WERI-Rb-1 (cell line): ENCODE results near the gene AATK.
"Not testable (repeated sequence)": the region's sequence is repeated elsewhere in the genome, so short reads cannot be mapped to it uniquely, and the experiment has no call there.

ENCODE experiments used
- DNase-seq: peaks from one replicate; pipeline ENCODE4 v3.0.0-alpha.2; 2020
- H3K27ac ChIP-seq: fragments of 250-450 bp; sonication (Bioruptor Pico); 2 replicates; pipeline ENCODE4 v1.5.1; 2020; ENCODE audit warnings: mild to moderate bottlenecking, moderate library complexity
- H3K27me3 ChIP-seq: fragments of 250-450 bp; sonication (Bioruptor Pico); 2 replicates; pipeline ENCODE4 v1.5.1; 2021; ENCODE audit warnings: mild to moderate bottlenecking, low read depth, moderate library complexity; ENCODE audit not compliant: insufficient read depth, severe bottlenecking
- H3K36me3 ChIP-seq: fragments of 250-450 bp; sonication (Bioruptor Pico); 2 replicates; pipeline ENCODE4 v1.5.1; 2020; ENCODE audit warnings: mild to moderate bottlenecking, moderate library complexity
- H3K4me3 ChIP-seq: 2 replicates; pipeline ENCODE4 v1.5.1; 2011; ENCODE audit warnings: low read depth, mild to moderate bottlenecking, control low read depth, low read length
- H3K9me3 ChIP-seq: fragments of 250-450 bp; sonication (Bioruptor Pico); 2 replicates; pipeline ENCODE4 v1.5.1; 2021; ENCODE audit warnings: mild to moderate bottlenecking, moderate library complexity; ENCODE audit not compliant: severe bottlenecking
- TF ChIP-seq, protein P1 (sequence below): IDR thresholded peaks from 2 replicates; pipeline ENCODE4 v1.5.1; 2011; ENCODE audit warnings: low read depth, mild to moderate bottlenecking, control low read depth, inconsistent platforms, low read length

AATK gene

DNA sequence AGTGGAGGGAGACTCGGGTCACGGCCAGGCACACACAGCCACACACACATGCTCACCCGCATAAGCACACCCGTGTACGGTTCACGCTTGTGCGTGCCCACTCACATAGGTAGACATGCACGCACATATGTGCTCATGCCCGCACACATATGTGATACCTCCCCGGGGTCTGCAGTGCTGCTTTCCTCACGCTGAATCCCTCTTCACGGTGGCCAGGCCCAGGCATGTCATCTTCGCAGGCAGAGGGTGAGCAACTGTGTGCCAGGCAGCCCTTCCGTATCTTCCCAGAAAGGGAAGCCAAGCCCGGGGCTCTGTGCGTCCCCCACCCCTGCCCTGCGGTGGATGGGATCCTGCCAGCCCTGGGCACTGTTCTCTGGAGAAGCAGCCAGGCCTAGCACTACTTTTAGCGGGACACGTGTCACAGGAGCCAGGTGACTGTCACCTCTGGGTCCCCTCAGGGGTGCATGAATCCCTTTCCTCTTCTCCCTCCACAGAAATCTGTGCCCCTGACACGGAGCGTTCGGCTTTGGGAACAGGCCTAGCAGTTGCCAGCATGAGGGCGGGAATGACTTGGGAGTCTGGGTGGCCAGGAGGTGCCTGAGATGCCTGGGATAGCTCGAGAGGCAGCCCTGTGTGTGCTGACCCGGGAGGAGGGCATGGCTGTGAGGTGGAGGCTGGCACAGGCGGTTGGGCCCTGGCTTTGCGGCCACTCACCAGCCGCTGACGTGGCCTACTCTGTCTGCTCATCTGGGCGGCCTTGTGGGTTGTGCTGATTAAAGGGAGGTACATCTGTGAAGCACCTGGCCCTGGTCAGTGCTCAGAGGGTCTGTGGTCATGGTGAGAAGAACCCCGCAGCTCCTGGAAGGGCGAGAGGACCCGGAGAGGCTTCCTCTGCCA lies 83.6 kb downstream of the AATK start:
- Histone ChIP-seq H3K27ac (0 out of 2 replicates have a peak overlapping the region, but pooled peaks have one; percentile 20), H3K4me3 (no peak overlapping the region), H3K27me3 (no peaks in the 10 kb centered on the region), H3K36me3 (peaks cover 86% of the 10 kb centered on the region), H3K9me3 (no peaks in the 10 kb centered on the region)
- DNase-seq: no peak
- TF ChIP-seq, protein P1, sequence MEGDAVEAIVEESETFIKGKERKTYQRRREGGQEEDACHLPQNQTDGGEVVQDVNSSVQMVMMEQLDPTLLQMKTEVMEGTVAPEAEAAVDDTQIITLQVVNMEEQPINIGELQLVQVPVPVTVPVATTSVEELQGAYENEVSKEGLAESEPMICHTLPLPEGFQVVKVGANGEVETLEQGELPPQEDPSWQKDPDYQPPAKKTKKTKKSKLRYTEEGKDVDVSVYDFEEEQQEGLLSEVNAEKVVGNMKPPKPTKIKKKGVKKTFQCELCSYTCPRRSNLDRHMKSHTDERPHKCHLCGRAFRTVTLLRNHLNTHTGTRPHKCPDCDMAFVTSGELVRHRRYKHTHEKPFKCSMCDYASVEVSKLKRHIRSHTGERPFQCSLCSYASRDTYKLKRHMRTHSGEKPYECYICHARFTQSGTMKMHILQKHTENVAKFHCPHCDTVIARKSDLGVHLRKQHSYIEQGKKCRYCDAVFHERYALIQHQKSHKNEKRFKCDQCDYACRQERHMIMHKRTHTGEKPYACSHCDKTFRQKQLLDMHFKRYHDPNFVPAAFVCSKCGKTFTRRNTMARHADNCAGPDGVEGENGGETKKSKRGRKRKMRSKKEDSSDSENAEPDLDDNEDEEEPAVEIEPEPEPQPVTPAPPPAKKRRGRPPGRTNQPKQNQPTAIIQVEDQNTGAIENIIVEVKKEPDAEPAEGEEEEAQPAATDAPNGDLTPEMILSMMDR: no peak

DNA sequence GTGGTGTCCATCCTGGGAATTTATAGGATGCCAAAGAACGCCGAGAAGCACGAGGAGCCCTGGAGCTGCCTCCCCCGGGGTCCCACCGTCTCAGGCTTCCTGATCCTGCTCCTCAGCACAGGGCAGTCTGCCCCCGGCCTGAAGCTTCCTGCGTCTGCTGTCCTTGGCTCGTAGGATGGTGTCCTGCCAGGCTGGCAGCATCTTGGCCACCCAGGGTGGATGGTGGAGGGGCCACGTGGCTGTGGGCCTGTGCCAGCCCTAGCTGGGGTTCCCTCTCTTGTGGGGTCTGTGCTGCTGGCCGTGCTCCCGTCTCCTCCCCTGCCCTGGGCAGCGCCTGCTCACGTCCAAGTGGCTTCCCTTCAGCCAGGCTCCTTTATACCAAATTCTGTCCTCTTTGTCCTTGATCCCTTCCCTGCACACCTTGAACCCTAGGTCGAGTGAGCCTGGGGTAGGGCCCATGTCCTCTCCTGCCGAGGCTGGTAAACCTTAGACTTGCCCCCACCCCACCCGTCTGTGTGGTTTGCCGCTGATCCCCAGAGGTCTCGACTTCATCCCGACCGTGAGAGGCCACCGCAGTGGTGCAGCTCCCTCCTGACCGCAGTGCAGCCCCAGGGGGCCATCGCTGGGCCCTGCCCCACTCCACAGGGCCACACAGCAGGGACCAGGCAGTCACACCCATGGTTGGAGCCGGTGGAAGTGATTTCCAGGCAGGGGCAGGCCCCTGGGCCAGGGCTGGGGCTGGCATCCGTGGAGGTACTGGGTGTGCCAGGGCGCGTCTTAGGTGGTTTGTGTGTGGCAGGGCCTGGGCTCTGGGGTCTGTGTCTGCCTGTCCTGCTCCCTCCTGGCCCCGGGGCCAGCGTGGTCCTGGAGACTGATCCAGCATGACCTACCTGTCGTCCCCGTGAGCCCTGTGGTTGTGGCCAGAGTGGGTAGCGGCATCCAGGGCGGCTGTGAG lies 84.5 kb downstream of the AATK start:
- peaks cover 85% of the 10 kb centered on the region for H3K36me3 ChIP-seq
- H3K4me3 ChIP-seq: no peak overlapping the region
- TF ChIP-seq, protein P1: no peak
- H3K9me3 ChIP-seq: no peaks in the 10 kb centered on the region
- H3K27me3 ChIP-seq: no peaks in the 10 kb centered on the region
- DNase-seq: no peak
- H3K27ac ChIP-seq: peak overlapping the region; percentile 20; the same call in 1 of the 2 replicates

DNA sequence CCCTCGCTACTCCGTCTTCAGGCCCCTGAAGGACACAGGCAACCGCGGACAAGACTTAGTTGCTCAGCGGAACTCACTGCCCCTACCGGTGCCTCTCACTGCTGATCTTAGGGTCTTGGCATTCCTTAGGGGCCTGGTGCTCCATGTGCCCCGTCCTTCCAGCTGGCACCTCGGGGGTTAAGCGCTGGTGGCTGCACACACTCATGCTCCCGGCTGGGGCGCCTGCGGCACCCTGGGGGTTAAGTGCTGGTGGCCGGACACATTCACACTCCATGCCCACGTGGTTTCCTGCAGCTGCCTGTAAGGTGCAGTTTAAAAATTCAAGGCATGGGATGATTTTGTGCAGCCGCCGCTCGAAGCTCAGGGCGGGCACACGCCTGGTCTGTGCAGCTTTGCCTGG lies 86.0 kb downstream of the AATK start:
- TF ChIP-seq, protein P1: no peak
- Histone ChIP-seq H3K27me3 (no peaks in the 10 kb centered on the region), H3K4me3 (no peak overlapping the region), H3K9me3 (no peaks in the 10 kb centered on the region), H3K27ac (no peak overlapping the region), H3K36me3 (peaks cover 71% of the 10 kb centered on the region)
- DNase-seq: no peak

DNA sequence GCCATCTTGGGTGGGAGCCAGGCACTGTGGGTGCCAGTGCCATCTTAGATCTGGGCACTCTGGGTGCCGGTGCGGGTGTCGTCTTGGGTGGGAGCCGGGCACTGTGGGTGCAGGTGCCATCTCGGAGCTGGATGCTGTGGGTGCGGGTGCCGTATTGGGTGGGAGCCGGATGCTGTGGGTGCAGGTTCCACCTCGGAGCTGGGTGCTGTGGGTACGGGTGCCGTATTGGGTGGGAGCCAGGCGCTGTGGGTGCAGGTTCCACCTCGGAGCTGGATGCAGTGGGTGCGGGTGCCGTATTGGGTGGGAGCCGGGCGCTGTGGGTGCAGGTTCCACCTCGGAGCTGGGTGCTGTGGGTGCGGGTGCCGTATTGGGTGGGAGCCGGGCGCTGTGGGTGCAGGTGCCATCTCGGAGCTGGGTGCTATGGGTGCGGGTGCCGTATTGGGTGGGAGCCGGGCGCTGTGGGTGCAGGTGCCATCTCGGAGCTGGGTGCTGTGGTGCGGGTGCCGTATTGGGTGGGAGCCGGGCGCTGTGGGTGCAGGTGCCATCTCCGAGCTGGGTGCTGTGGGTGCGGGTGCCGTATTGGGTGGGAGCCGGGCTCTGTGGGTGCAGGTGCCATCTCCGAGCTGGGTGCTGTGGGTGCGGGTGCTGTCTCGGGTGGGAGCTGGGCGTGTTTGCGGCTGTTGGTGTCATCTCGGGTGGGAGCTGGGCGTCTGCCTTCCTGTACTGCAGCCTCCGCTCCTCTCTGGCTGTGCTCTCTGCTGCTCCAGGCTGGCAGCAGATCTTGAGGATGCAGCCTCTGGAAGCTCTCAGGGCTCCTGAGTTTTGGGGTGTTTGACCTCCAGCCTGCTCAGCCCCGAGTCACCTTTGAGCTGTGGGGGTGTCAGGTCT lies 87.8 kb downstream of the AATK start:
- not testable (repeated sequence) for H3K27me3 ChIP-seq, H3K27ac ChIP-seq, DNase-seq, H3K4me3 ChIP-seq, H3K9me3 ChIP-seq
- H3K36me3 ChIP-seq: peaks cover 58% of the 10 kb centered on the region

DNA sequence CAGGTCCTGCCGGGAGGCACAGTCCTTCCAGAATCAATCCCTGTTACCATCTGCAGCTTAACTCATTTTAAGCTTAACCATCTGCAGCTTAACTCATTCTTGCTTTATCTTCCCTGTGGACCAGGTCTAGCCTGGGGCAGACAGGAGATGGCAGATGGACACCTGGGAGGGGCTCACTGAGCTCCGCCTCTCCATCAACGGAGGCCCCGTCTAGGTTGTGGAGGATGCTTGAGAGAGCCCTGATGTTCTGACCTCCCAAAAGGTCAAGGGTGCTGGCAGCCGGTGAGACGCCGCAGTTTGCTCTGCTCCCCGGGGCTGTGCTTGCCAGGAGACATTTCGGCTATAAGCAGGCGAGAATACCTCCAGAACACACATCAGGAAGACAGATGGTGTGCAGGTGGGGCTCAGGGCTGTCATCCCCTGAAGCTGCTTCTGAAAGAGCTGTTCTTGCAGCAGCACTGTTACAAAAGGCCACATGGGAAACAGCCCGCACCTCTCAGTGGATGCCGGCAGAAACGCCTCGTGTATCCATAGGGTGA lies 89.8 kb downstream of the AATK start:
- Histone ChIP-seq H3K27ac (peak overlapping the region; percentile 98), H3K36me3 (peaks cover 55% of the 10 kb centered on the region), H3K9me3 (no peaks in the 10 kb centered on the region), H3K27me3 (no peaks in the 10 kb centered on the region), H3K4me3 (no peak overlapping the region)
- TF ChIP-seq, protein P1: no peak
- peak; percentile 98 for DNase-seq
